K562 (cell line): ENCODE data around the gene GTF3C1. TPM values are rescaled to one million over a fixed set of nuclear protein-coding genes. Genes with fewer than 3 reads are reported as not detected.

ENCODE experiments used
- ATAC-seq: fragments of 200-7000 bp; cut with Tn5 transposase; 3 replicates; pipeline ENCODE4 v1.9.1; 2020; ENCODE audit warnings: moderate library complexity
- BruUV-seq: library from RNA; stranded (reverse); fragments of 400-500 nt; replicated peaks from 2 replicates; lab custom pipeline; 2021; lab: Mats Ljungman, UMichigan
- CTCF ChIA-PET: fragments of 300-600 bp; formaldehyde crosslinking; extraction: SDS; loops from one replicate; lab custom pipeline; 2021; ENCODE audit warnings: low intra/inter-chr PET ratio; lab: Yijun Ruan, JAX
- POLR2A ChIA-PET: fragments of 300-600, 350-650 bp; sonication (Branson Sonifier 250); formaldehyde crosslinking; extraction: SDS; loops from one replicate; lab custom pipeline; 2021; ENCODE audit warnings: antibody characterized with exemption, inconsistent platforms; lab: Yijun Ruan, JAX
- DNase-seq, 4 experiments: peaks; one replicate each; pipeline versions ENCODE4 v3.0.0 to v3.0.0-alpha.2; 2011 to 2018; ENCODE audit warnings: low spot score in 3 of 4, mixed read lengths in 3 of 4; ENCODE audit errors: extremely low read depth in 1 of 4
- FAIRE-seq: peaks from 2 replicates; lab custom pipeline; 2011; peaks lifted over from hg19 to GRCh38; lab: Jason Lieb, UNC
- H2AFZ ChIP-seq: 2 replicates; pipeline ENCODE4 v1.6.0; 2011; ENCODE audit warnings: low read depth, low read length, control low read depth, inconsistent platforms
- H3K27ac ChIP-seq: fragments of 200-600 bp; 3 replicates; pipeline ENCODE4 v1.8.0; 2011; ENCODE audit warnings: low read depth, mild to moderate bottlenecking, control low read depth, inconsistent platforms, low read length, moderate library complexity, mixed read lengths; ENCODE audit errors: extremely low read depth
- H3K27me3 ChIP-seq, 2 experiments: fragments of 300-600 bp in 1 of 2; 2 replicates in 1 of 2; 3 replicates in 1 of 2; pipeline versions ENCODE4 v1.6.0 to v1.8.0; 2011; ENCODE audit warnings: inconsistent platforms in 2 of 2, low read length in 2 of 2, mild to moderate bottlenecking in 1 of 2, mixed read lengths in 1 of 2, moderate library complexity in 1 of 2; ENCODE audit not compliant: control insufficient read depth in 2 of 2, insufficient read depth in 2 of 2
- H3K36me3 ChIP-seq: fragments of 300-600 bp; 3 replicates; pipeline ENCODE4 v1.8.0; 2011; ENCODE audit warnings: mild to moderate bottlenecking, low read length, inconsistent platforms; ENCODE audit not compliant: control insufficient read depth, insufficient read depth
- H3K4me1 ChIP-seq, 2 experiments: fragments of 200-600 bp in 1 of 2; replicated peaks in 1 of 2; 2 replicates in 1 of 2; 3 replicates in 1 of 2; pipeline versions ENCODE4 v1.5.1 to v1.8.0; 2011; ENCODE audit warnings: inconsistent platforms in 2 of 2, low read length in 2 of 2, mild to moderate bottlenecking in 1 of 2, mixed read lengths in 1 of 2, moderate library complexity in 1 of 2; ENCODE audit not compliant: control insufficient read depth in 2 of 2, insufficient read depth in 2 of 2
- H3K4me2 ChIP-seq: 2 replicates; pipeline ENCODE4 v1.6.1; 2011; ENCODE audit warnings: low read length, control low read depth, inconsistent platforms, mixed read lengths; ENCODE audit not compliant: insufficient read depth
- H3K4me3 ChIP-seq: fragments of 200-600 bp; sonication (generic), shearing (Covaris generic); 2 replicates; pipeline ENCODE4 v1.5.1; 2016; ENCODE audit warnings: control low read depth, inconsistent platforms
- H3K79me2 ChIP-seq: fragments of 200-600 bp; 3 replicates; pipeline ENCODE4 v1.8.0; 2011; ENCODE audit warnings: low read length, inconsistent platforms; ENCODE audit not compliant: control insufficient read depth, insufficient read depth
- H3K9ac ChIP-seq, 2 experiments: 2 replicates each; pipeline versions ENCODE4 v1.6.0 to v1.6.1; 2011; ENCODE audit warnings: low read depth in 2 of 2, low read length in 2 of 2, control low read depth in 1 of 2, inconsistent platforms in 1 of 2, mild to moderate bottlenecking in 1 of 2, mixed read lengths in 1 of 2; ENCODE audit not compliant: insufficient read depth in 1 of 2
- H3K9me1 ChIP-seq: one replicate; pipeline ENCODE4 v1.6.0; 2011; ENCODE audit warnings: inconsistent platforms, mild to moderate bottlenecking, low read length, moderate library complexity; ENCODE audit not compliant: control insufficient read depth, insufficient read depth
- H3K9me3 ChIP-seq: replicated peaks from 2 replicates; pipeline ENCODE4 v1.5.1; 2011; ENCODE audit warnings: low read depth, low read length, inconsistent platforms; ENCODE audit not compliant: control insufficient read depth, insufficient read depth
- H4K20me1 ChIP-seq: replicated peaks from 2 replicates; pipeline ENCODE4 v1.6.1; 2011; ENCODE audit warnings: low read length, inconsistent platforms, mixed read lengths; ENCODE audit not compliant: control insufficient read depth, insufficient read depth
- ATF1 ChIP-seq, 2 experiments: fragments of 450-650 bp in 1 of 2; IDR thresholded peaks; 2 replicates each; pipeline ENCODE4 v1.6.1; 2016; ENCODE audit warnings: missing compliant biosample characterization in 1 of 2, missing genetic modification characterization in 1 of 2
- ATF2 ChIP-seq: sonication (generic); formaldehyde crosslinking; IDR thresholded peaks from 2 replicates; pipeline ENCODE4 v1.8.1; 2022; ENCODE audit warnings: missing genetic modification reagents
- ATF3 ChIP-seq, 2 experiments: fragments of 450-650 bp in 1 of 2; sonication (generic) in 1 of 2; formaldehyde crosslinking in 1 of 2; IDR thresholded peaks in 1 of 2; conservative IDR thresholded peaks in 1 of 2; 2 replicates each; pipeline versions ENCODE4 v1.6.1 to v1.8.1; 2016 to 2023; ENCODE audit warnings: mild to moderate bottlenecking in 2 of 2, moderate library complexity in 2 of 2, inconsistent platforms in 1 of 2, missing genetic modification reagents in 1 of 2
- BCOR ChIP-seq: fragments of 450-650 bp; IDR thresholded peaks from 2 replicates; pipeline ENCODE4 v1.6.1; 2016
- BDP1 ChIP-seq: IDR thresholded peaks from 3 replicates; pipeline ENCODE4 v1.6.1; 2011; ENCODE audit not compliant: insufficient read length, insufficient read depth
- BRD9 ChIP-seq: fragments of 450-650 bp; IDR thresholded peaks from 2 replicates; pipeline ENCODE4 v1.6.1; 2018; ENCODE audit warnings: low read depth; ENCODE audit not compliant: partially characterized antibody
- CGGBP1 ChIP-seq: fragments of 250-450 bp; sonication (Bioruptor Pico); IDR thresholded peaks from 2 replicates; pipeline ENCODE4 v1.9.0; 2021; ENCODE audit warnings: mild to moderate bottlenecking
- ETS2 ChIP-seq: IDR thresholded peaks from 2 replicates; pipeline ENCODE4 v1.6.1; 2016; ENCODE audit warnings: borderline replicate concordance, missing genetic modification characterization, mild to moderate bottlenecking, moderate library complexity, missing compliant biosample characterization; ENCODE audit not compliant: poor library complexity, severe bottlenecking
- HNRNPL ChIP-seq: fragments of 200-400 bp; formaldehyde crosslinking; IDR thresholded peaks from 2 replicates; pipeline ENCODE4 v1.6.1; 2017; ENCODE audit warnings: low read depth, mild to moderate bottlenecking, low read length
- JUN ChIP-seq, 2 experiments: sonication (generic) in 1 of 2; formaldehyde crosslinking in 1 of 2; IDR thresholded peaks; 2 replicates each; pipeline versions ENCODE4 v1.6.1 to v1.8.0; 2012 to 2022; ENCODE audit warnings: borderline replicate concordance in 2 of 2, mild to moderate bottlenecking in 2 of 2, improper control_type of control experiment in 1 of 2, low read depth in 1 of 2, low read length in 1 of 2, missing genetic modification reagents in 1 of 2
- NCOA4 ChIP-seq: fragments of 450-650 bp; IDR thresholded peaks from 2 replicates; pipeline ENCODE4 v1.6.1; 2018; ENCODE audit warnings: mild to moderate bottlenecking; ENCODE audit not compliant: partially characterized antibody
- NEUROD1 ChIP-seq: fragments of 150-350 bp; IDR thresholded peaks from 2 replicates; pipeline ENCODE4 v1.6.1; 2014; ENCODE audit warnings: borderline replicate concordance, low read length, low read depth; ENCODE audit not compliant: partially characterized antibody
- NUFIP1 ChIP-seq: fragments of 450-650 bp; IDR thresholded peaks from 2 replicates; pipeline ENCODE4 v1.6.1; 2018; ENCODE audit not compliant: partially characterized antibody
- POLR2H ChIP-seq: IDR thresholded peaks from 2 replicates; pipeline ENCODE4 v1.6.1; 2016; ENCODE audit warnings: missing genetic modification characterization, low read depth, mild to moderate bottlenecking, control low read depth, missing compliant biosample characterization, moderate library complexity
- RBM17 ChIP-seq: fragments of 200-400 bp; formaldehyde crosslinking; IDR thresholded peaks from 2 replicates; pipeline ENCODE4 v1.6.1; 2017; ENCODE audit warnings: low read depth, mild to moderate bottlenecking, low read length, borderline replicate concordance
- SIN3B ChIP-seq: fragments of 450-650 bp; IDR thresholded peaks from 2 replicates; pipeline ENCODE4 v1.6.1; 2017; ENCODE audit warnings: low read depth, mild to moderate bottlenecking, moderate library complexity
- TCFL5 ChIP-seq: fragments of 250-450 bp; sonication (Bioruptor Pico); conservative IDR thresholded peaks from 2 replicates; pipeline ENCODE4 v1.6.1; 2021; ENCODE audit warnings: mild to moderate bottlenecking, moderate library complexity, matching md5 sums
- XRCC4 ChIP-seq: IDR thresholded peaks from one replicate; pipeline ENCODE4 v1.6.1; 2011; ENCODE audit not compliant: insufficient read depth, insufficient read length; ENCODE audit errors: extremely low read depth
- ZFP36 ChIP-seq: fragments of 150-350 bp; IDR thresholded peaks from 2 replicates; pipeline ENCODE4 v1.6.1; 2018; ENCODE audit warnings: low read length, low read depth; ENCODE audit not compliant: partially characterized antibody
- ZNF239 ChIP-seq: fragments of 250-450 bp; sonication (Bioruptor Pico); IDR thresholded peaks from 2 replicates; pipeline ENCODE4 v1.4.0; 2020; ENCODE audit warnings: mild to moderate bottlenecking
- ZNF77 ChIP-seq: fragments of 250-450 bp; sonication (Bioruptor Pico); IDR thresholded peaks from 2 replicates; pipeline ENCODE4 v1.5.0; 2020
- WGBS: fragments of 100-300 bp; shearing (Covaris generic); methylation state at CpG from one replicate; pipeline ENCODE4 v1.1.6; 2016; ENCODE audit warnings: low coverage, mixed read lengths; ENCODE audit not compliant: insufficient coverage; ENCODE audit errors: missing lambda C conversion rate; 5-methylcytosine and 5-hydroxymethylcytosine counted together
- in situ Hi-C: fragments of 300-500 bp; cut with MboI; formaldehyde crosslinking; loops from 4 replicates; pipeline ENCODE4 v1.15.0; 2018; ENCODE audit warnings: inconsistent platforms, mixed read lengths
- intact Hi-C: fragments of 100-400 bp; cut with micrococcal nuclease; formaldehyde crosslinking; loops from 2 replicates; pipeline ENCODE4 v1.14.2; 2022
- polyA plus RNA-seq, 8 experiments: library from polyadenylated mRNA; depleted of rRNA in 4 of 8; stranded (reverse) in 5 of 8; unstranded in 3 of 8; fragments of >200 nt; fragmentation: Nextera tagmentation in 2 of 8; fragmentation: Illumina TruSeq in 1 of 8; extraction: Ambion mirVana in 2 of 8; extraction: Trizol in 1 of 8; gene quantifications; 2 replicates each; pipeline versions ENCODE4 v1.2.1 to v1.2.3, GENCODE V29; 2011 to 2014; ENCODE audit warnings: inconsistent platforms in 1 of 8, missing spikeins in 1 of 8
- total RNA-seq, 7 experiments: library from RNA; depleted of rRNA in 6 of 7; stranded (reverse); fragments of >200 nt in 6 of 7; fragmentation: Illumina TruSeq in 2 of 7; extraction: Trizol in 2 of 7; gene quantifications; 2 replicates each; pipeline versions ENCODE4 v1.2.1 to v1.2.3, GENCODE V29; 2011 to 2021; ENCODE audit warnings: low replicate concordance in 1 of 7

GTF3C1 gene
- total and polyA plus RNA-seq, 9 of the 15 experiments (the other 6 are each of a cell fraction or from before 2014, with no cell fraction given), result 0.72 to 63.6 (median 30.9) TPM

GRCh38 chr16:27429330-27429871 lies 120.3 kb downstream of the GTF3C1 start:
- 39% methylated on average over 11 of the region's 11 CpGs for WGBS
- H3K4me1 ChIP-seq, result peaks cover 5 to 12% of the 10 kb centered on the region in 2 experiments
- H3K79me2 ChIP-seq, result no peaks in the 10 kb centered on the region
- CTCF ChIA-PET, result no interaction called here
- H3K27ac ChIP-seq, result no peak overlapping the region
- H4K20me1 ChIP-seq, result no peaks in the 10 kb centered on the region
- ATAC-seq, result no peak
- H3K9me3 ChIP-seq, result no peaks in the 10 kb centered on the region
- in situ Hi-C loops, result no loop called here
- H3K4me2 ChIP-seq, result no peak overlapping the region
- FAIRE-seq, result peak; percentile 6
- H3K36me3 ChIP-seq, result no peaks in the 10 kb centered on the region
- intact Hi-C loops, result no loop called here
- DNase-seq, result no peak
- BruUV-seq, result no TSS peak
- no peak overlapping the region for H3K4me3 ChIP-seq
- H3K9ac ChIP-seq, result no peak overlapping the region
- POLR2A ChIA-PET, result no interaction called here
- no peak overlapping the region for H2AFZ ChIP-seq
- no peaks in the 10 kb centered on the region for H3K9me1 ChIP-seq
- peaks cover 0 to 6% of the 10 kb centered on the region in 2 experiments; a peak in 2 of 5 replicates for H3K27me3 ChIP-seq
- TF ChIP-seq SIN3B, result no peak
- no peak for TF ChIP-seq HNRNPL
- no peak for TF ChIP-seq ETS2 (tag)
- no peak for TF ChIP-seq NUFIP1
- TF ChIP-seq ZNF77 (CRISPR knock-in tag), result no peak
- TF ChIP-seq TCFL5 (CRISPR knock-in tag), result no peak
- no peak for TF ChIP-seq XRCC4
- TF ChIP-seq ZFP36, result no peak
- TF ChIP-seq BCOR, result 0 out of 2 replicates have a peak, but pooled peaks have one; percentile 19
- TF ChIP-seq BRD9, result no peak
- TF ChIP-seq ATF3 (IDR thresholded peaks at IDR 0.05), result peak; percentile 65
- no peak for TF ChIP-seq ATF3 (CRISPR knock-in tag; conservative IDR thresholded peaks at IDR 0.05)
- 0 out of 2 replicates have a peak, but pooled peaks have one; percentile 11 for TF ChIP-seq JUN (IDR thresholded peaks at IDR 0.05; ENCODE audit: borderline replicate concordance, low read depth, low read length)
- TF ChIP-seq JUN (CRISPR knock-in tag; IDR thresholded peaks at IDR 0.05; ENCODE audit: borderline replicate concordance), result no peak
- TF ChIP-seq POLR2H, result no peak
- no peak for TF ChIP-seq NEUROD1
- TF ChIP-seq CGGBP1, result no peak
- no peak for TF ChIP-seq ATF1 (CRISPR knock-in tag; IDR thresholded peaks at IDR 0.05)
- TF ChIP-seq ATF1 (tag; IDR thresholded peaks at IDR 0.05), result no peak
- TF ChIP-seq BDP1, result no peak
- TF ChIP-seq NCOA4, result no peak
- TF ChIP-seq ATF2 (CRISPR knock-in tag), result no peak
- TF ChIP-seq ZNF239 (CRISPR knock-in tag), result no peak
- TF ChIP-seq RBM17, result no peak
